NCI-H2196 treated with DMSO at 0.1 percent for 48 hours (cell line): ENCODE data around the gene DYRK4.
"Not testable (repeated sequence)": the region's sequence is repeated elsewhere in the genome, so short reads cannot be mapped to it uniquely, and the experiment has no call there.

Experiments used
- DNase-seq: peaks from one replicate; lab custom pipeline; 2025; ENCODE audit not compliant: unreplicated experiment; lab: John Stamatoyannopoulos, UW

The DYRK4 gene

GRCh38 chr12:4562034-4562657 lies at the start of gene DYRK4:
DYRK4 (plus strand) TSS chr12:4562208; CDS start chr12:4562246, 38 bp downstream.
- DNase-seq = no peak

- no peak for DNase-seq
Observed at GRCh38 chr12:4518106-4518728, 43.8 kb upstream of the DYRK4 start.

GRCh38 chr12:4523443-4523842 lies 38.6 kb upstream of the DYRK4 start:
- not testable (repeated sequence) for DNase-seq

GRCh38 chr12:4526923-4527546 lies 35.0 kb upstream of the DYRK4 start:
- no peak for DNase-seq

GRCh38 chr12:4530160-4530559 lies 31.8 kb upstream of the DYRK4 start:
- no peak for DNase-seq

GRCh38 chr12:4530982-4531586 lies 30.9 kb upstream of the DYRK4 start:
- no peak for DNase-seq

- no peak for DNase-seq
Observed at GRCh38 chr12:4535092-4535491, 26.9 kb upstream of the DYRK4 start.

- DNase-seq = no peak
Observed at GRCh38 chr12:4535871-4536270, 26.1 kb upstream of the DYRK4 start.

- peak; percentile 75 for DNase-seq
Observed at GRCh38 chr12:4538207-4539160, 23.5 kb upstream of the DYRK4 start, which contains the start of gene RAD51AP1. RAD51AP1 (plus strand) TSS chr12:4538890; CDS start chr12:4538940, 50 bp downstream.

- no peak for DNase-seq
Observed at GRCh38 chr12:4539167-4539870, 22.7 kb upstream of the DYRK4 start.

- DNase-seq = no peak
Observed at GRCh38 chr12:4540170-4540569, 21.8 kb upstream of the DYRK4 start.

- DNase-seq = no peak
Observed at GRCh38 chr12:4540638-4541037, 21.4 kb upstream of the DYRK4 start.

- DNase-seq = no peak
Observed at GRCh38 chr12:4545195-4545594, 16.8 kb upstream of the DYRK4 start.

- DNase-seq = no peak
Observed at GRCh38 chr12:4552191-4552590, 9.8 kb upstream of the DYRK4 start.

GRCh38 chr12:4553943-4554342 lies 8.1 kb upstream of the DYRK4 start:
- no peak for DNase-seq

- no peak for DNase-seq
Observed at GRCh38 chr12:4555804-4556203, 6.2 kb upstream of the DYRK4 start.

- DNase-seq = no peak
Observed at GRCh38 chr12:4556735-4557530, 5.1 kb upstream of the DYRK4 start.

GRCh38 chr12:4557586-4557985 lies 4.4 kb upstream of the DYRK4 start:
- DNase-seq = no peak

GRCh38 chr12:4558171-4558570 lies 3.8 kb upstream of the DYRK4 start:
- DNase-seq = no peak
